ENCODE measurements around the gene UAP1L1. TPM values are rescaled to one million over a fixed set of nuclear protein-coding genes. Genes with fewer than 3 reads are reported as not detected.

Gene UAP1L1
- total and polyA plus RNA-seq, 4 donors: 0.35 to 2.3 (median 1.7) TPM

- 85% methylated on average over 12 of the region's 12 CpGs for WGBS
- Histone ChIP-seq H3K27ac (ENCODE audit: low read depth in 1 of 2, low read length in 2 of 2) (no peak overlapping the region), H3K4me3 (ENCODE audit: low read depth in 1 of 3, low read length in 3 of 3) (no peak overlapping the region), H3K4me1 (ENCODE audit: control insufficient read depth in 4 of 4, insufficient read depth in 4 of 4, low read length in 3 of 4) (peaks cover 3 to 18% (median 14%) of the 10 kb centered on the region in 4 donors), H3K9me3 (ENCODE audit: control insufficient read depth in 4 of 4, low read length in 3 of 4) (no peaks in the 10 kb centered on the region), H3K27me3 (ENCODE audit: control insufficient read depth in 4 of 4, insufficient read depth in 4 of 4, low read length in 3 of 4) (peaks cover 0 to 6% (median 3%) of the 10 kb centered on the region in 4 donors), H3K9ac (ENCODE audit: low read depth in 1 of 2, low read length in 2 of 2) (no peak overlapping the region), H3K36me3 (ENCODE audit: control insufficient read depth in 4 of 4, insufficient read depth in 3 of 4, low read depth in 1 of 4, low read length in 3 of 4) (peaks cover 0 to 2% (median 0%) of the 10 kb centered on the region in 4 donors)
- TF ChIP-seq, protein P1, sequence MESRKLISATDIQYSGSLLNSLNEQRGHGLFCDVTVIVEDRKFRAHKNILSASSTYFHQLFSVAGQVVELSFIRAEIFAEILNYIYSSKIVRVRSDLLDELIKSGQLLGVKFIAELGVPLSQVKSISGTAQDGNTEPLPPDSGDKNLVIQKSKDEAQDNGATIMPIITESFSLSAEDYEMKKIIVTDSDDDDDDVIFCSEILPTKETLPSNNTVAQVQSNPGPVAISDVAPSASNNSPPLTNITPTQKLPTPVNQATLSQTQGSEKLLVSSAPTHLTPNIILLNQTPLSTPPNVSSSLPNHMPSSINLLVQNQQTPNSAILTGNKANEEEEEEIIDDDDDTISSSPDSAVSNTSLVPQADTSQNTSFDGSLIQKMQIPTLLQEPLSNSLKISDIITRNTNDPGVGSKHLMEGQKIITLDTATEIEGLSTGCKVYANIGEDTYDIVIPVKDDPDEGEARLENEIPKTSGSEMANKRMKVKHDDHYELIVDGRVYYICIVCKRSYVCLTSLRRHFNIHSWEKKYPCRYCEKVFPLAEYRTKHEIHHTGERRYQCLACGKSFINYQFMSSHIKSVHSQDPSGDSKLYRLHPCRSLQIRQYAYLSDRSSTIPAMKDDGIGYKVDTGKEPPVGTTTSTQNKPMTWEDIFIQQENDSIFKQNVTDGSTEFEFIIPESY (IDR thresholded peaks at IDR 0.05): no peak
- no peak for TF ChIP-seq SP1 (IDR thresholded peaks at IDR 0.05)
- TF ChIP-seq FOXA1 (IDR thresholded peaks at IDR 0.05): no peak
- TF ChIP-seq YY1 (IDR thresholded peaks at IDR 0.05): no peak
- no peak for TF ChIP-seq ATF3 (IDR thresholded peaks at IDR 0.05)
- no peak for TF ChIP-seq EGR1 (IDR thresholded peaks at IDR 0.05; ENCODE audit: low read depth in 2 of 2)
- TF ChIP-seq JUND (IDR thresholded peaks at IDR 0.05): no peak
- TF ChIP-seq, protein P2, sequence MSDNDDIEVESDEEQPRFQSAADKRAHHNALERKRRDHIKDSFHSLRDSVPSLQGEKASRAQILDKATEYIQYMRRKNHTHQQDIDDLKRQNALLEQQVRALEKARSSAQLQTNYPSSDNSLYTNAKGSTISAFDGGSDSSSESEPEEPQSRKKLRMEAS (IDR thresholded peaks at IDR 0.05): no peak
- TF ChIP-seq, protein P3, sequence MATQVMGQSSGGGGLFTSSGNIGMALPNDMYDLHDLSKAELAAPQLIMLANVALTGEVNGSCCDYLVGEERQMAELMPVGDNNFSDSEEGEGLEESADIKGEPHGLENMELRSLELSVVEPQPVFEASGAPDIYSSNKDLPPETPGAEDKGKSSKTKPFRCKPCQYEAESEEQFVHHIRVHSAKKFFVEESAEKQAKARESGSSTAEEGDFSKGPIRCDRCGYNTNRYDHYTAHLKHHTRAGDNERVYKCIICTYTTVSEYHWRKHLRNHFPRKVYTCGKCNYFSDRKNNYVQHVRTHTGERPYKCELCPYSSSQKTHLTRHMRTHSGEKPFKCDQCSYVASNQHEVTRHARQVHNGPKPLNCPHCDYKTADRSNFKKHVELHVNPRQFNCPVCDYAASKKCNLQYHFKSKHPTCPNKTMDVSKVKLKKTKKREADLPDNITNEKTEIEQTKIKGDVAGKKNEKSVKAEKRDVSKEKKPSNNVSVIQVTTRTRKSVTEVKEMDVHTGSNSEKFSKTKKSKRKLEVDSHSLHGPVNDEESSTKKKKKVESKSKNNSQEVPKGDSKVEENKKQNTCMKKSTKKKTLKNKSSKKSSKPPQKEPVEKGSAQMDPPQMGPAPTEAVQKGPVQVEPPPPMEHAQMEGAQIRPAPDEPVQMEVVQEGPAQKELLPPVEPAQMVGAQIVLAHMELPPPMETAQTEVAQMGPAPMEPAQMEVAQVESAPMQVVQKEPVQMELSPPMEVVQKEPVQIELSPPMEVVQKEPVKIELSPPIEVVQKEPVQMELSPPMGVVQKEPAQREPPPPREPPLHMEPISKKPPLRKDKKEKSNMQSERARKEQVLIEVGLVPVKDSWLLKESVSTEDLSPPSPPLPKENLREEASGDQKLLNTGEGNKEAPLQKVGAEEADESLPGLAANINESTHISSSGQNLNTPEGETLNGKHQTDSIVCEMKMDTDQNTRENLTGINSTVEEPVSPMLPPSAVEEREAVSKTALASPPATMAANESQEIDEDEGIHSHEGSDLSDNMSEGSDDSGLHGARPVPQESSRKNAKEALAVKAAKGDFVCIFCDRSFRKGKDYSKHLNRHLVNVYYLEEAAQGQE (IDR thresholded peaks at IDR 0.05): no peak
- TF ChIP-seq FOXA2 (IDR thresholded peaks at IDR 0.05): no peak
- no peak for TF ChIP-seq TAF1 (conservative IDR thresholded peaks at IDR 0.05)
- TF ChIP-seq GABPA (IDR thresholded peaks at IDR 0.05 in 1 of 2, conservative IDR thresholded peaks at IDR 0.05 in 1 of 2): no peak
- TF ChIP-seq NR2F2 (IDR thresholded peaks at IDR 0.05): no peak
- TF ChIP-seq RXRA (IDR thresholded peaks at IDR 0.05): no peak
- DNase-seq (ENCODE audit: low spot score): no peak
Observed at GRCh38 chr9:137075275-137075775, 2.0 kb upstream of the UAP1L1 start.

DNA sequence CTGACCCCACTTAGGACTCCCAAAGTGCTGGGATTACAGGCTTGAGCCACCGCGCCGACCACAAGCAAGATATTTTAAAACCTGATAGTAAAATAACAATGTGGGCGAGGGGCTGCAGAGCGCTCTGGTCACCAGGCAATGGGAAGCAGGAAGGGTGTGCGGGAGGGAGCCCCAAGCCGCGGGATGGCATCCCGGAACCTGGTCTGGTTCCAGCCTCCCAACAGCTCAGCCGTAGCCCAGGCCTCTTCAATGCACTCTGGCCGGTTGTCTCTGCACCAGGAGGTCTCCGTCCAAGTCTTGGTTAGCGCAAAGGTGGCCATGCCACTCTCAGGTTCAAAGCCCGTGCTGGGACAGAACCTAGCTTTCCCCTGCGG lies 694 bp upstream of the UAP1L1 start:
- Histone ChIP-seq H3K4me1 (ENCODE audit: control insufficient read depth in 4 of 4, insufficient read depth in 4 of 4, low read length in 3 of 4) (peaks cover 0 to 15% (median 12%) of the 10 kb centered on the region in 4 donors), H3K36me3 (ENCODE audit: control insufficient read depth in 4 of 4, insufficient read depth in 3 of 4, low read depth in 1 of 4, low read length in 3 of 4) (peaks cover 0 to 2% (median 0%) of the 10 kb centered on the region in 4 donors), H3K9ac (ENCODE audit: low read depth in 1 of 2, low read length in 2 of 2) (no peak overlapping the region), H3K27me3 (ENCODE audit: control insufficient read depth in 4 of 4, insufficient read depth in 4 of 4, low read length in 3 of 4) (peaks cover 0 to 6% (median 3%) of the 10 kb centered on the region in 4 donors), H3K9me3 (ENCODE audit: control insufficient read depth in 4 of 4, low read length in 3 of 4) (no peaks in the 10 kb centered on the region), H3K27ac (ENCODE audit: low read depth in 1 of 2, low read length in 2 of 2) (no peak overlapping the region), H3K4me3 (ENCODE audit: low read depth in 1 of 3, low read length in 3 of 3) (peak overlapping the region in 1 of 3 donors; percentile 58)
- WGBS: 50% methylated on average over 15 of the region's 15 CpGs
- DNase-seq (ENCODE audit: low spot score): no peak
- TF ChIP-seq ATF3 (IDR thresholded peaks at IDR 0.05): no peak
- TF ChIP-seq, protein P2 (IDR thresholded peaks at IDR 0.05): no peak
- no peak for TF ChIP-seq NR2F2 (IDR thresholded peaks at IDR 0.05)
- no peak for TF ChIP-seq JUND (IDR thresholded peaks at IDR 0.05)
- TF ChIP-seq RXRA (IDR thresholded peaks at IDR 0.05): no peak
- TF ChIP-seq, protein P4, sequence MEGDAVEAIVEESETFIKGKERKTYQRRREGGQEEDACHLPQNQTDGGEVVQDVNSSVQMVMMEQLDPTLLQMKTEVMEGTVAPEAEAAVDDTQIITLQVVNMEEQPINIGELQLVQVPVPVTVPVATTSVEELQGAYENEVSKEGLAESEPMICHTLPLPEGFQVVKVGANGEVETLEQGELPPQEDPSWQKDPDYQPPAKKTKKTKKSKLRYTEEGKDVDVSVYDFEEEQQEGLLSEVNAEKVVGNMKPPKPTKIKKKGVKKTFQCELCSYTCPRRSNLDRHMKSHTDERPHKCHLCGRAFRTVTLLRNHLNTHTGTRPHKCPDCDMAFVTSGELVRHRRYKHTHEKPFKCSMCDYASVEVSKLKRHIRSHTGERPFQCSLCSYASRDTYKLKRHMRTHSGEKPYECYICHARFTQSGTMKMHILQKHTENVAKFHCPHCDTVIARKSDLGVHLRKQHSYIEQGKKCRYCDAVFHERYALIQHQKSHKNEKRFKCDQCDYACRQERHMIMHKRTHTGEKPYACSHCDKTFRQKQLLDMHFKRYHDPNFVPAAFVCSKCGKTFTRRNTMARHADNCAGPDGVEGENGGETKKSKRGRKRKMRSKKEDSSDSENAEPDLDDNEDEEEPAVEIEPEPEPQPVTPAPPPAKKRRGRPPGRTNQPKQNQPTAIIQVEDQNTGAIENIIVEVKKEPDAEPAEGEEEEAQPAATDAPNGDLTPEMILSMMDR (IDR thresholded peaks at IDR 0.05; ENCODE audit: low read depth, low read length, missing input control): no peak
- no peak for TF ChIP-seq YY1 (IDR thresholded peaks at IDR 0.05)
- TF ChIP-seq GABPA (IDR thresholded peaks at IDR 0.05 in 1 of 2, conservative IDR thresholded peaks at IDR 0.05 in 1 of 2): no peak
- TF ChIP-seq, protein P3 (IDR thresholded peaks at IDR 0.05): no peak
- TF ChIP-seq FOXA2 (IDR thresholded peaks at IDR 0.05): no peak
- TF ChIP-seq SP1 (IDR thresholded peaks at IDR 0.05): no peak
- no peak for TF ChIP-seq FOXA1 (IDR thresholded peaks at IDR 0.05)
- no peak for TF ChIP-seq EGR1 (IDR thresholded peaks at IDR 0.05; ENCODE audit: low read depth in 2 of 2)
- no peak for TF ChIP-seq HNF4G (IDR thresholded peaks at IDR 0.05)
- no peak for TF ChIP-seq RAD21 (IDR thresholded peaks at IDR 0.05)
- no peak for TF ChIP-seq TAF1 (conservative IDR thresholded peaks at IDR 0.05)

Data from liver (tissue), 9 donors.